Neural crest cell (in vitro differentiated cells): Measurements from ENCODE around the gene ZDHHC11B. TPM values are rescaled to one million over a fixed set of nuclear protein-coding genes. Genes with fewer than 3 reads are reported as not detected.
"Not testable (repeated sequence)": the region's sequence is repeated elsewhere in the genome, so short reads cannot be mapped to it uniquely, and the experiment has no call there.

Source experiments
- DNase-seq: peaks from one replicate; pipeline ENCODE4 v3.0.0; 2021; ENCODE audit warnings: low read depth, mixed read lengths, low spot score
- H3K27ac Mint-ChIP-seq: one replicate; pipeline ENCODE4 v1.8.0; 2021; ENCODE audit warnings: mild to moderate bottlenecking, mixed read lengths; ENCODE audit not compliant: unreplicated experiment
- H3K27me3 Mint-ChIP-seq: 2 replicates; pipeline ENCODE4 v1.8.0; 2021; ENCODE audit warnings: low read depth, mild to moderate bottlenecking, mixed read lengths
- H3K36me3 Mint-ChIP-seq: 2 replicates; pipeline ENCODE4 v1.8.0; 2021; ENCODE audit warnings: low read depth, mild to moderate bottlenecking, mixed read lengths
- H3K4me1 Mint-ChIP-seq: 2 replicates; pipeline ENCODE4 v1.8.0; 2021; ENCODE audit warnings: mixed read lengths
- H3K4me3 Mint-ChIP-seq: one replicate; pipeline ENCODE4 v1.8.0; 2021; ENCODE audit warnings: mild to moderate bottlenecking, mixed read lengths
- H3K9me3 Mint-ChIP-seq: 2 replicates; pipeline ENCODE4 v1.8.0; 2021; ENCODE audit warnings: mixed read lengths
- total RNA-seq: library from RNA; stranded (reverse); gene quantifications from 2 replicates; pipeline ENCODE4 v1.2.1, GENCODE V29; 2021

Gene ZDHHC11B
- total RNA-seq, 1 donor from 2014 or later = 3.0 TPM

DNA sequence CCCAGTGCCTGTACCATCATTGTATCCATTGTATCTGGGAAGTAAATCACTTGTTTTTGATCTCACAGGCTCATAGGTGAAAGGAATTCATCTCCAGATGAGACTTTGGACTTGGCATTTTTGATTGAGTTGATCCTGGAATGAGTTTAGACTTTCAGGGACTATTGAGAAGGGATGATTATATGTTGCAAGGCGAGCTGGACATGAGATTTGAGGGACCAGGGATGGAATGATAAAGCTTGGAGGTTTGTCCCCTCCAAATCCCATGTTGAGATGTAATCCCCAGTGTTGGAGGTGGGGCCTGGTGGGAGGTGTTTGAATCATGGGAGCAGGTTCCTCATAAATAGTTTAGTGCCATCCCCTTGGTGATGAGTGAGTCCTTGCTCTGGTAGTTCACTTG, 10.4 kb upstream of the ZDHHC11B start:
- Mint-ChIP-seq H3K27ac (peak overlapping the region; percentile 20), H3K27me3 (peaks cover 24% of the 10 kb centered on the region), H3K36me3 (peaks cover 27% of the 10 kb centered on the region), H3K9me3 (peaks cover 31% of the 10 kb centered on the region)
- not testable (repeated sequence) for H3K4me1 Mint-ChIP-seq, DNase-seq, H3K4me3 Mint-ChIP-seq

DNA sequence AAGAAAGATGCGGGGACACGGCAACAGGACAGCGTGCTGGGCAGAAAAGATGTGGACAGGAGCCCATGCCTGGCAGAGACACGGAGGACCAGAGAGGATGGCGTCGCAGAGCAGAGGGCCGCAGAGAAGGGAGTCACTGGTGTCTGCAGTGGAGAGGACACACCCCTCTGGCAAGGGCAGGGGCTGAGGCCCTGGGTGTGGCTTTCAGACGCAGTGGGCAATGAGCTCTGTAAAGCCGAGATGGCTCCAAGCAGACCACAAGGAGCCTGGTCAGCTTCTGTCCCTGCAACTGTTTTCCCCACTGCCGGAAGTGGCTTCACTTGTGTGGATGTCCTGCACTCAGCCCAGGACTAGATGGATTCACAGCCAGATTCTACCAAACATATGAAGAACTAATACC, 4.2 kb upstream of the ZDHHC11B start:
- Mint-ChIP-seq H3K27me3 (peaks cover 33% of the 10 kb centered on the region), H3K36me3 (peaks cover 30% of the 10 kb centered on the region), H3K9me3 (peaks cover 32% of the 10 kb centered on the region)
- H3K27ac Mint-ChIP-seq, H3K4me1 Mint-ChIP-seq, H3K4me3 Mint-ChIP-seq, DNase-seq: not testable (repeated sequence)

DNA sequence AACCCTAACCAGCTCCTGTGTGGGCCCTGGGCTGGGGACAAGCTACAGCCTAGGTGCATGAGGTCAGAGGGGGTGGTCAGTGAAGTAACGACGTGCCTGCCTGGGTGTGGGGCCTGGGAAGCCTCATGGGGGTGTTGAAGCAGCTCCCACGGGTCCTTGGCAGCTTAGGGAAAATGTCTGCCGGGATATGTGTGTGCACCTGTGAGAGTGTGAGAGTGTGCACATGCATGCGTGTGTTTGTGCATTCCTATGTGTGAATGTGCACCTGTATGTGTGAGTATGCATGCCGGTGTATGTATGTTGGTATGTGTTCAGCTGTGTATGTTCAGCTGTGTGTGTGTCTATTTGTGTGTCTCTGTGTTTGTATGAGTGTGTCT, 3.3 kb upstream of the ZDHHC11B start:
- peaks cover 31% of the 10 kb centered on the region for H3K27me3 Mint-ChIP-seq
- H3K4me3 Mint-ChIP-seq, H3K4me1 Mint-ChIP-seq: not testable (repeated sequence)

DNA sequence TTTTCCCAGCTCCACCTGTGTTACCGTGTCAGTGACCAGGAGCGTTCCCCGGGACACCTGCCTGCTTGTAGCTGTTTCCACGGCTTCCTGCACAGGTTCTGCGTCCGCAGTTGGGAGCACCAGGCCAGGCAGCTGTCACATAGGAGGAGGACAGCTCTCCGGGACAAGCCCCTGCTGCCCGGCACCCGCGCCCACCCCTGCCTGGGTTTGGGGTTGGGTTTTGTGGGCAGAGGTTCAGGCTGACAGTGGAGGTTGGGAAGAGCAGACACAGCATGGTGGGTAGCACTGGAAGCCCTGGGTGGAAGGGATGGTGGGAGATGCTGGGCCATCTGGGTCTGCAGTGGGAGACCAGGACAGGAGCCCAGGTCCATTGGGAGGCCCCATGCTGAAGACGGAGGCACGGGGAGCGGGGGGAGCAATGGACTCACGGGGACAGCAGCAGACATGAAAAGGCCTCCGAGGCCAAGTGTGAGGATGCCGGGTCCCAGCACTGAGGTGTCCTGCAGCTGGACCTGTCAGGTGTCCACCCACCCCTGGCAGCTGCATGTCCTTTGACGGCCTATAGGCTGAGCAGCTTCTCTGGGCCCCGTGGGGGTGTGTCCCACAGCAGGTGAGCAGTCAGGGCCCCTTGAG, 2.8 kb upstream of the ZDHHC11B start:
- not testable (repeated sequence) for DNase-seq, H3K27ac Mint-ChIP-seq, H3K4me3 Mint-ChIP-seq, H3K4me1 Mint-ChIP-seq
- peaks cover 24% of the 10 kb centered on the region for H3K9me3 Mint-ChIP-seq
- peaks cover 24% of the 10 kb centered on the region for H3K36me3 Mint-ChIP-seq
- peaks cover 29% of the 10 kb centered on the region for H3K27me3 Mint-ChIP-seq

More for the DNA sequence above, 3.3 kb upstream of the ZDHHC11B start:
- H3K36me3 Mint-ChIP-seq = peaks cover 24% of the 10 kb centered on the region
- H3K27ac Mint-ChIP-seq, DNase-seq: not testable (repeated sequence)
- peaks cover 24% of the 10 kb centered on the region for H3K9me3 Mint-ChIP-seq

DNA sequence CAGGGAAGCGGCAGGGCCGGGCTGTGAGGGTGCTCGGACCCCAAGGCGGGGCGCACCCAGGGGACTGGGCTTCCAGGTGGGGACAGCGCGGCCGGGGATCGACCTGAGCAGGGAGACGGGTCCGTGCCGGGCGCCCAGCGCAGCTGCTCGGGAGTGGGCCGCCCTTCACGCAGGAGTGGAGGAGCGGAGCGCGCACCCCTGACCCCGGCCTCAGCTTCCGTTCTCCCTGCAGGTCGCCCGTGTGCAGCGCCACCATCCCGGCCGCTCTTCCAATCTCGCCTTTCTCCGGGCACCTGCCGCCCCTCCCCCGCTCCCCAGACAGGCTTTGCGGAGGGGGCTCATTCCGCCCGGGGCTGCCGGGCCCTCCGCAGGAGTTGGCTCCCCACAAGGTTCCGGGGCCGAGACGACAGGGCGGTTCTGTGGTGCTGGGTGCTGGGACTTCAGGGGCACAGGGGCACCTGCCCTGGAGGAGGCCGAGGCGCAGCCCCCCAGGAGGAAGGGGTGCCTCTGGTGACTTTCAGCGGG, 714 bp upstream of the ZDHHC11B start:
- H3K4me1 Mint-ChIP-seq, DNase-seq, H3K27ac Mint-ChIP-seq: not testable (repeated sequence)
- H3K36me3 Mint-ChIP-seq = peaks cover 15% of the 10 kb centered on the region
- H3K4me3 Mint-ChIP-seq = peak overlapping the region; percentile 70
- H3K9me3 Mint-ChIP-seq = peaks cover 11% of the 10 kb centered on the region
- H3K27me3 Mint-ChIP-seq = peaks cover 17% of the 10 kb centered on the region

DNA sequence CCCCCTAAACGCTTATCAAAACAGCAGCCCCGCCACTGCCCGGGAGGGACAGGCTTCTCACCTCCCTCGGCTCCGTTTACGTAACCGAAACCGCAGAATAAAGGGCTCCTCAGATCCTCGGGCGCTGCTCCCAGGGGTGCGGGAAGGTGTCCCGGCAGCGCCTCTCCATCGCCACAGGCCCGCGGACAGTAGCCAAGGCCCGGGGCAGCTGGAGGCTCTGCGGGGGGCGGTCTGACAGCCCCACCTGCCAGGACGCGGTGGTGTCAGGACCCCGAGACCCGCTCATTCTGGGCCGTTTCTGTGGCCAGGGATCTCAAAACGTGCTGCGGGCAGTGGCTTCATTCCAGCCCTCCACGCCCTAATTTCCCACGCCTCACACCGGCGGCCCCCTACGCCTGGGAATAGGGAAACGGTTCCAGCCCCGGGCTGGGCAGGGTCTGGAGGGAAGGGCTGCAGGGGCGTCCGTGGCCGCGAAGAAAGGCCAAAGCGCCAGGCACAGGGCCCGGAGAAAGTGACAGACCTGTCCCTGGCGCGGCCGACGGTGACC, 575 bp downstream of the ZDHHC11B start:
- not testable (repeated sequence) for H3K36me3 Mint-ChIP-seq, H3K27ac Mint-ChIP-seq, H3K9me3 Mint-ChIP-seq, H3K4me3 Mint-ChIP-seq, H3K4me1 Mint-ChIP-seq, DNase-seq
- H3K27me3 Mint-ChIP-seq = peaks cover 12% of the 10 kb centered on the region

DNA sequence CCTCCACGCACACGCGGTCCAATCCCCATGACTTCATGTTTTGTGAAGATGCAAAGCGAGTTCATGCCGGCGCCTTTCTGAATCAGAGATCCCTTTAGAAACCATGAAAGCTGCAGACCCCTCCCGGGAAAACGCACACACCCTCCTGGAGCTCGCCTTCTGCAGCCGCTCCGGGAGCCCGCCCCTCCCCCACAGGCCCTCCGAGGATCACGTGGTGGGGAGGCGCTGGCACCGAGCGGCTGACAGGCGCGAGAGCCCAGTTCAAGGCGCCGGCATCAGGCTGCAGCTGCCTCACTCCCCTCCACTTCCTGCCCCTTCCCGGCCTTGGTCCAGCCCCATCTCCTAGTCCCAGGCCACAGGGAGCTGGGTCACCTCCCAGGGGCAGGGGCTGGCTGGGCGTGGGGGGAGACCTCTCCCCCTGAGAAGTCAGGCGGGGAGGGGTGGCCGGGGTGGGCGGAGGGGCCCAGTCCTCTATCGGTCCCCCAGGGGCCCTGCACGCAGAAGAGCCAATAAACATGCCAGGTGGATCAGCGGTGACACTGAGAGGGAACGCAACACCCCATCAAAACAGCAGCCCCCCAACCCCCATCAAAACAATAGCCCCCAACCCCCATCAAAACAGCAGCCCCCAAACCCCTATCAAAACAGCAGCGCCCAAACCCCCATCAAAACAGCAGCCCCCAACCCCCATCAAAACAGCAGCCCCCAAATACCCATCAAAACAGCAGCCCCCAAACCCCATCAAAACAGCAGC, 1.3 kb downstream of the ZDHHC11B start:
- H3K27me3 Mint-ChIP-seq, DNase-seq, H3K4me3 Mint-ChIP-seq, H3K9me3 Mint-ChIP-seq, H3K36me3 Mint-ChIP-seq, H3K4me1 Mint-ChIP-seq, H3K27ac Mint-ChIP-seq: not testable (repeated sequence)

DNA sequence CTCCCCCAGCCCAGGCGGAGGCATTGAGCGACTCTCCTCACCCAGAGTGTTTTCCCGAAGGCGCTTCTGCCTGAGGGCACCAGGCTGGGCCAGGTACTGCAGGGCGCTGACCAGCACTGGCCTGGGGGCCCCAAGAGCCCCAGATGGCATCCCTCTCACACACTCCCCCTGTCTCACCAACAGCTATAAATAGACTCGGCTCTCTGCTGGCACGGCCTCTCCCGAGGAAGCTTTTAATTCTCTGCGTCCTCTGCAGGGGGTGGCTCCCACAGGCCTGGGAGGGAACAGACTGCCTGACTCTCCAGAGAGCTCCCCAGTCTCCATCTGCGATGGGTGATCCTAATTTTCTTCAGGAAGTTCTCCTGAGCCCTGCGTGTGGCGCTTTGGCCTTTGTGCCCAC, 2.2 kb downstream of the ZDHHC11B start:
- not testable (repeated sequence) for H3K4me1 Mint-ChIP-seq, H3K27me3 Mint-ChIP-seq, H3K4me3 Mint-ChIP-seq, H3K9me3 Mint-ChIP-seq, H3K27ac Mint-ChIP-seq, H3K36me3 Mint-ChIP-seq, DNase-seq

DNA sequence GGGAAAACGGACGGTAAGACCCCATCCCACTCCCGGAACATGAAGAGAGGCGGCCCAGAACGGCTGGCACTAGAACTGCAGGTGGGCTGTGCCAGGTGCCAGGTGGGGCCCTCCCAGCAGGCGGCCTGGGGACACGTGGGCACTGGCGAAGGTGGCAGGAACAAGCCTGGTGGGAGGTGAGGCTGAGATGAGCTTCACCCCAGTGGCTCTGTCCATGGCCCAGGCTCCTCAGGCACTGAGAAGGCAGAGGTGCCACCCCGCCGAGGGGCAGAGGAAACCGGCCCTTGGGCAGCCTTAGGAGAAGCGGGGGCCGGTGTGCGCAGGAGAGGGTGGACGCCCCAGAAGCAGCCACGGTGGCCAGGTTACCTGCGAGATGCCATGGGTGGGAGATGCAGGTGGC, 4.0 kb downstream of the ZDHHC11B start:
- not testable (repeated sequence) for H3K4me3 Mint-ChIP-seq, H3K9me3 Mint-ChIP-seq, H3K36me3 Mint-ChIP-seq, DNase-seq, H3K27ac Mint-ChIP-seq, H3K27me3 Mint-ChIP-seq, H3K4me1 Mint-ChIP-seq

DNA sequence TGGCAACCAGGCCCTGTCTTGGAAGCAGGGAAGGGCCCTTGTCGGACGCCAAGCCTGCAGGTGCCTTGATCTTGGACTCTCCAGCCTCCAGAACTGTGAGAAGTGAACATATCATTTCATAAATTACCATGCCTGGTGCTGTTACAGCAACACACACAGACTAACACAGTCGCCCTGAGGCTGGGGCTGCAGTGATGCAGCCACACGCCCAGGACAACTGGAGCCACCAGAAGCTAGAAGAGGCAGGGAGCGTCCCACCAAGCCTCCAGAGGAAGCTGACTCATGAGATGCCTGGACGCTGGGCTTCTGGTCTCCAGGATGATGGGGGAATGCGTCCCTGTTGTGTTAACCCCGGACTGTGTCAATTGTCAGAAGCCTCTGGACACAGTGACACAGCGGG, 5.6 kb downstream of the ZDHHC11B start:
- not testable (repeated sequence) for H3K4me1 Mint-ChIP-seq, H3K36me3 Mint-ChIP-seq, H3K27me3 Mint-ChIP-seq, DNase-seq, H3K4me3 Mint-ChIP-seq, H3K27ac Mint-ChIP-seq, H3K9me3 Mint-ChIP-seq

DNA sequence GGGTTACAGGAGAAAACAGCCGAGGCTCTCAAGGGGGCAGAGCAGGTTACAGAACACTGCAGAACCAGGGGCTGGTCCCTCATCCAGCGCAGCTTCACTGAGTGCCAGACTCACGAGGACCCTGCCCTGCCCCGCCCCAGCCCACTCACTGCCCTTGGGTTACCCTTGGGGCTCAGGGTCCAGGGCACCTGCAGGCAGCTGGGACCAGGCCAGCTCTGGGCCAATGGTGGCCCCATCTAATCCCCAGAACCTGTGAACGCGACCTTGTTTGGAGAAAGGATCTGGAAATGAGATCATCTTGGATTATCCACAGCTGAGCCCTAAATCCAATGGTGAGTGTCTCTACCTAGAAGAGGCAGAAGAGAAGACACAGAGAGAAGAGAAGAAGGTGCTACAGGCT, 6.1 kb downstream of the ZDHHC11B start:
- not testable (repeated sequence) for H3K36me3 Mint-ChIP-seq, H3K27me3 Mint-ChIP-seq, H3K27ac Mint-ChIP-seq, H3K9me3 Mint-ChIP-seq, H3K4me1 Mint-ChIP-seq, DNase-seq, H3K4me3 Mint-ChIP-seq
